ENCODE data around the gene CDC42EP4.

- TF ChIP-seq EZH2phosphoT487 (IDR thresholded peaks at IDR 0.05; ENCODE audit: borderline replicate concordance, low read length), result no peak
- TF ChIP-seq, protein P1, sequence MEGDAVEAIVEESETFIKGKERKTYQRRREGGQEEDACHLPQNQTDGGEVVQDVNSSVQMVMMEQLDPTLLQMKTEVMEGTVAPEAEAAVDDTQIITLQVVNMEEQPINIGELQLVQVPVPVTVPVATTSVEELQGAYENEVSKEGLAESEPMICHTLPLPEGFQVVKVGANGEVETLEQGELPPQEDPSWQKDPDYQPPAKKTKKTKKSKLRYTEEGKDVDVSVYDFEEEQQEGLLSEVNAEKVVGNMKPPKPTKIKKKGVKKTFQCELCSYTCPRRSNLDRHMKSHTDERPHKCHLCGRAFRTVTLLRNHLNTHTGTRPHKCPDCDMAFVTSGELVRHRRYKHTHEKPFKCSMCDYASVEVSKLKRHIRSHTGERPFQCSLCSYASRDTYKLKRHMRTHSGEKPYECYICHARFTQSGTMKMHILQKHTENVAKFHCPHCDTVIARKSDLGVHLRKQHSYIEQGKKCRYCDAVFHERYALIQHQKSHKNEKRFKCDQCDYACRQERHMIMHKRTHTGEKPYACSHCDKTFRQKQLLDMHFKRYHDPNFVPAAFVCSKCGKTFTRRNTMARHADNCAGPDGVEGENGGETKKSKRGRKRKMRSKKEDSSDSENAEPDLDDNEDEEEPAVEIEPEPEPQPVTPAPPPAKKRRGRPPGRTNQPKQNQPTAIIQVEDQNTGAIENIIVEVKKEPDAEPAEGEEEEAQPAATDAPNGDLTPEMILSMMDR (IDR thresholded peaks at IDR 0.05; ENCODE audit: low read depth, low read length, poor library complexity, severe bottlenecking), result no peak
Observed at GRCh38 chr17:73262676-73263642, 48.8 kb downstream of the CDC42EP4 start.

Data from DOHH2 (cell line).